ENCODE measurements around the gene EPB41L4A. TPM values are rescaled to one million over a fixed set of nuclear protein-coding genes. Genes with fewer than 3 reads are reported as not detected.

The EPB41L4A gene
- polyA plus RNA-seq, 4 donors, result 0.67 to 11.5 (median 2.9) TPM

DNA sequence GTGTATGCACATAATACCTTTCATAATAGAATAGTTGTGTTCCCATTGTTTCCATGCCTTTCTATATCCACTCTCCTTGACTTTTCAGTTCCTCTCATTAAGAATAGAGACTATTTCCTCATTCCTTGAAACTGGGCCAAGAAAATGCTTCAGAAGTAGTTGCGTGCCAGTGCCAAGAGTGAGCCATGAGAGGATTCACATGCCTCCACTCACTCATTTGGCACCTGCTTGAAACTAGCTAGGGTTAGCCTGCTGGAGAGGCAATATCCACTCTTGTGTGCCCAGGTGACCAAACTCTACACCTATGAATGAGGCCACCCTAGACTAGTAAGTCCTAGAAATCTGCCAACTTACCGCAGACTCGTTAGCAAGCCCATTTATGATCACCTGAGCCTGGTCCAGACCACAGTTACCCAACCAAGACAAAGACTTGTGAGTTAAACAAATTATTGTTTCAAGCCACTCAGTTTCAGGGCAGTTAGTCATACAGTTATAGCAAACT, 276.3 kb downstream of the EPB41L4A start:
- Histone ChIP-seq H3K27me3 (ENCODE audit: control insufficient read depth in 3 of 3, insufficient read depth in 3 of 3, low read length in 3 of 3) (no peaks in the 10 kb centered on the region), H3K9me3 (ENCODE audit: control insufficient read depth in 2 of 2, insufficient read depth in 1 of 2, low read depth in 1 of 2, low read length in 1 of 2) (no peaks in the 10 kb centered on the region), H3K4me1 (ENCODE audit: control insufficient read depth in 3 of 3, insufficient read depth in 2 of 3, low read depth in 1 of 3, low read length in 2 of 3) (no peaks in the 10 kb centered on the region), H3K4me3 (ENCODE audit: low read depth in 1 of 3, low read length in 3 of 3) (no peak overlapping the region), H3K36me3 (ENCODE audit: control insufficient read depth in 3 of 3, insufficient read depth in 2 of 3, low read depth in 1 of 3, low read length in 3 of 3) (no peaks in the 10 kb centered on the region), H3K27ac (ENCODE audit: low read depth in 1 of 3, low read length in 2 of 3) (no peak overlapping the region)
- WGBS, 3 donors, result 45% methylated on average over 3 of the region's 3 CpGs
- peak in 1 of 2 donors; percentile 3 for DNase-seq
- no peak for FAIRE-seq

DNA sequence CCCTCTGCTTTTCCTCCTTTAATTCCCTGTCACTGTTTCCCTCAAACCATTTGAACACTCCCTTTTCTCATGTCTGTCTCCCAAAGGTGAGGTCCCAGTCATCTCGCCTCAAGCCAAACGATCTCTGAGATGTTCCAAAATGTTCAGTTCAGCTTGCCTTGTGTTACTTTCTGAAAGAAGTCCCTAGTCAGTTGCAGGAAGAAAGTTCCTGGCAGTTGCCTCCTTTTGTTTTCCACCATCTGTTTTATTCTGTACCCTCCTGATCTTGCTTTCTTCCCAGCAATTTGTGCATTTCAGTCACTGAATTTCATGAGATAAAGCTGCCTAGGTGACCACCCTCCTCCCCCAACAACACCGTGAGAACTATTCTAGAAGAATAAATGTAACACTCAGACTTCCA, 277.5 kb downstream of the EPB41L4A start:
- H3K4me1 ChIP-seq (ENCODE audit: control insufficient read depth in 3 of 3, insufficient read depth in 2 of 3, low read depth in 1 of 3, low read length in 2 of 3), result no peaks in the 10 kb centered on the region
- no peak overlapping the region for H3K4me3 ChIP-seq (ENCODE audit: low read depth in 1 of 3, low read length in 3 of 3)
- 84 to 90% (median 87%) methylated on average over 3 of the region's 3 CpGs for WGBS, 3 donors
- DNase-seq (no peak), FAIRE-seq (no peak)
- no peaks in the 10 kb centered on the region for H3K27me3 ChIP-seq (ENCODE audit: control insufficient read depth in 3 of 3, insufficient read depth in 3 of 3, low read length in 3 of 3)
- H3K36me3 ChIP-seq (ENCODE audit: control insufficient read depth in 3 of 3, insufficient read depth in 2 of 3, low read depth in 1 of 3, low read length in 3 of 3), result no peaks in the 10 kb centered on the region
- no peak overlapping the region for H3K27ac ChIP-seq (ENCODE audit: low read depth in 1 of 3, low read length in 2 of 3)
- H3K9me3 ChIP-seq (ENCODE audit: control insufficient read depth in 2 of 2, insufficient read depth in 1 of 2, low read depth in 1 of 2, low read length in 1 of 2), result no peaks in the 10 kb centered on the region

DNA sequence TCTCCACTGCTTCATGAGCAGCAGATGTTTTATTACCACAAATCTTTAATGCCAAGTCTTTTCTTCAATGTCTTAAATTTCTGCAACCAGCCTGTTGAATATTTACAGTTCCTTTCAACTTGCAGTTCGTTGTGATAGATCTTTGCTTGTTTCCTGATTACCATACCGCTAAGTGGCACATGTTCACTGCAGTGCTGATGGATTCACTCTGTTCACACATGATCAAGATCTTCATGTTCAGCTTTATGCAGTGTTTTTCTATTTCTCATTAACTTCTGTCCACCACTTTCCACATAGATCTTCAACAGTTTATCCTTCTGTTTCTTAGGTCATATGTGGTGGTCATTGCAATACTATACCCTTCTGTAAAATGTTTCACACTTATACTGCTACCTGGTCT, 280.6 kb downstream of the EPB41L4A start:
- no peak overlapping the region for H3K4me3 ChIP-seq (ENCODE audit: low read depth in 1 of 3, low read length in 3 of 3)
- H3K27ac ChIP-seq (ENCODE audit: low read depth in 1 of 3, low read length in 2 of 3), result no peak overlapping the region
- H3K4me1 ChIP-seq (ENCODE audit: control insufficient read depth in 3 of 3, insufficient read depth in 2 of 3, low read depth in 1 of 3, low read length in 2 of 3), result no peaks in the 10 kb centered on the region
- no peak for FAIRE-seq
- H3K27me3 ChIP-seq (ENCODE audit: control insufficient read depth in 3 of 3, insufficient read depth in 3 of 3, low read length in 3 of 3), result no peaks in the 10 kb centered on the region
- no peak for DNase-seq
- no peaks in the 10 kb centered on the region for H3K36me3 ChIP-seq (ENCODE audit: control insufficient read depth in 3 of 3, insufficient read depth in 2 of 3, low read depth in 1 of 3, low read length in 3 of 3)
- H3K9me3 ChIP-seq (ENCODE audit: control insufficient read depth in 2 of 2, insufficient read depth in 1 of 2, low read depth in 1 of 2, low read length in 1 of 2), result no peaks in the 10 kb centered on the region
- 46 to 67% (median 52%) methylated on average over 2 of the region's 2 CpGs for WGBS, 3 donors

DNA sequence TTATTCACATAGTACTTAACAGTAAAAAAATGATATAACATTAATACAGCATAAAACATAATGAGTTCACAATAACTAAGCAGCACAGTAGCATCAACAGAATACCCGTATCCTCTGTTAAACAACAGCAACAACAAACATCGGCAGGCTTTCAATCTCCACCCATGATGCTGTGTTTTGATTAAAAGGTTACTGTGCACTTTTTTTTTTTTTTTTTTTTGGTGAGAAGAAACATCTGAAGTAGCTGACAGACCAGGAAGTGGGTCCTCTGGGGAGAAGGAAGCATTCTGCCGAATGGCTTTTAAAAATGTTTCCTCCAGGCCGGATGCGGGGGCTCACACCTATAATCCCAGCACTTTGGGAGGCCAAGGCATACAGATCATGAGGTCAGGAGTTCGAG, 282.3 kb downstream of the EPB41L4A start:
- WGBS, 3 donors, result 42 to 75% (median 69%) methylated on average over 6 of the region's 6 CpGs
- H3K4me1 ChIP-seq (ENCODE audit: control insufficient read depth in 3 of 3, insufficient read depth in 2 of 3, low read depth in 1 of 3, low read length in 2 of 3), result no peaks in the 10 kb centered on the region
- no peak overlapping the region for H3K4me3 ChIP-seq (ENCODE audit: low read depth in 1 of 3, low read length in 3 of 3)
- no peaks in the 10 kb centered on the region for H3K9me3 ChIP-seq (ENCODE audit: control insufficient read depth in 2 of 2, insufficient read depth in 1 of 2, low read depth in 1 of 2, low read length in 1 of 2)
- H3K36me3 ChIP-seq (ENCODE audit: control insufficient read depth in 3 of 3, insufficient read depth in 2 of 3, low read depth in 1 of 3, low read length in 3 of 3), result no peaks in the 10 kb centered on the region
- no peaks in the 10 kb centered on the region for H3K27me3 ChIP-seq (ENCODE audit: control insufficient read depth in 3 of 3, insufficient read depth in 3 of 3, low read length in 3 of 3)
- DNase-seq (no peak), FAIRE-seq (no peak)
- H3K27ac ChIP-seq (ENCODE audit: low read depth in 1 of 3, low read length in 2 of 3), result no peak overlapping the region

DNA sequence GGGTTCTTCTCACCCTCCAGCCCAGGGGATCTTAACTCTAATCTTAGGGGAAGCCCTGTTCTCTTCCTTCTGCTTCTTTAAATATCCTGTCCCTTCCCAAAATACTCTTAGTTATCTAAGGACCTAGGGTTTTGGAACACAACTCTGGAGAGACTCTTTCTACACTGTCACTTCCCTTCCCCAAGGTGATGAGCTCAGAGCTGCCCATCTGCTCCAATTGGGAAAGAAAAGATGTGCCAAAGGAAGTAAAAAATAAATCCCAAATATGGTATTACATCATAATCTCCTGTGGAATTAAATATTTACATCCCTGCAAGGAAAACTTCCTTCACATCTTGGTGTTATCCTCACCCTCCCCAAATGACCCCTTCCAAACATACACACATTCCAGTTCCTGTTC, 291.2 kb downstream of the EPB41L4A start:
- H3K9me3 ChIP-seq (ENCODE audit: control insufficient read depth in 2 of 2, insufficient read depth in 1 of 2, low read depth in 1 of 2, low read length in 1 of 2), result no peaks in the 10 kb centered on the region
- no peak overlapping the region for H3K27ac ChIP-seq (ENCODE audit: low read depth in 1 of 3, low read length in 2 of 3)
- no peak overlapping the region for H3K4me3 ChIP-seq (ENCODE audit: low read depth in 1 of 3, low read length in 3 of 3)
- no peaks in the 10 kb centered on the region for H3K4me1 ChIP-seq (ENCODE audit: control insufficient read depth in 3 of 3, insufficient read depth in 2 of 3, low read depth in 1 of 3, low read length in 2 of 3)
- DNase-seq (no peak), FAIRE-seq (no peak)
- no peaks in the 10 kb centered on the region for H3K27me3 ChIP-seq (ENCODE audit: control insufficient read depth in 3 of 3, insufficient read depth in 3 of 3, low read length in 3 of 3)
- no peaks in the 10 kb centered on the region for H3K36me3 ChIP-seq (ENCODE audit: control insufficient read depth in 3 of 3, insufficient read depth in 2 of 3, low read depth in 1 of 3, low read length in 3 of 3)

DNA sequence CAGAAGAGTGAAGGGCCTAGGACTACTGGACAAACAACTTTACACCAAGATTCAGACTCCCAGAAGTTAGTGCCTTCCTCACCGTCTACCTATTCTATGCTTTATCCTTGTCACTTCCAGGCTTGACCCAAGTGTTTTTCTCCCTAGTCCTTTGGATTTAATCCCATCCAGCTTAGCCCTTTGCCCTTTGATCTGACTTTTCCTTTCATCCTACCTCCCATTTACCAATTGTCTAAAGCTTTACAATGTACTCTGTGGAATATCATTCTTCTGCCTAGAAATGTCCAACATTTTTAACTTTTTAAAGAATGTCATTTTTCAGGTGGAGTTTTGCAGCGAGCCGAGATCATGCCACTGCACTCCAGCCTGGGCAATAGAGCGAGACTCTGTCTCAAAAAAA, 292.1 kb downstream of the EPB41L4A start:
- H3K4me1 ChIP-seq (ENCODE audit: control insufficient read depth in 3 of 3, insufficient read depth in 2 of 3, low read depth in 1 of 3, low read length in 2 of 3), result no peaks in the 10 kb centered on the region
- no peaks in the 10 kb centered on the region for H3K27me3 ChIP-seq (ENCODE audit: control insufficient read depth in 3 of 3, insufficient read depth in 3 of 3, low read length in 3 of 3)
- WGBS, 3 donors, result 80 to 91% (median 89%) methylated on average over 4 of the region's 4 CpGs
- no peaks in the 10 kb centered on the region for H3K9me3 ChIP-seq (ENCODE audit: control insufficient read depth in 2 of 2, insufficient read depth in 1 of 2, low read depth in 1 of 2, low read length in 1 of 2)
- no peak for FAIRE-seq
- no peaks in the 10 kb centered on the region for H3K36me3 ChIP-seq (ENCODE audit: control insufficient read depth in 3 of 3, insufficient read depth in 2 of 3, low read depth in 1 of 3, low read length in 3 of 3)
- H3K27ac ChIP-seq (ENCODE audit: low read depth in 1 of 3, low read length in 2 of 3), result no peak overlapping the region
- DNase-seq, result no peak
- no peak overlapping the region for H3K4me3 ChIP-seq (ENCODE audit: low read depth in 1 of 3, low read length in 3 of 3)

DNA sequence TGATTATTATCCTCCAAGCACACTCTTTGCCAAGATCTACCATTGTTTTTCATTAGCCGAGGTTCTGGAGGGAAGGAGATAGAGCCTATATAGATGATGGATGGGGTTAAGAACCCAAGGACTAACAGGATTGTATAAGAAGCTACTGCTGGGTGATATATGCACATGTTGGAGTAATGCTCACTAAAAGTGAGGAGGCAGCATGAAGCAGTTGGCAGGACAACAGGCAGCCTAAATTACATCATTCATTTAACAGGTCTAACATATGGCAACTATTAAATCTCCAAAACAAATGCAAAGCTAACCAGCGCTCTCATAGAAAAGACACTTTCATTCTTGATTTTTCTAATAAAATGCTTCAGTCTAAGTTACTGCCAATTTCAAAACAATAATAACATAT, 293.2 kb downstream of the EPB41L4A start:
- FAIRE-seq, result no peak
- Histone ChIP-seq H3K9me3 (ENCODE audit: control insufficient read depth in 2 of 2, insufficient read depth in 1 of 2, low read depth in 1 of 2, low read length in 1 of 2) (no peaks in the 10 kb centered on the region), H3K4me1 (ENCODE audit: control insufficient read depth in 3 of 3, insufficient read depth in 2 of 3, low read depth in 1 of 3, low read length in 2 of 3) (no peaks in the 10 kb centered on the region), H3K4me3 (ENCODE audit: low read depth in 1 of 3, low read length in 3 of 3) (no peak overlapping the region), H3K27me3 (ENCODE audit: control insufficient read depth in 3 of 3, insufficient read depth in 3 of 3, low read length in 3 of 3) (no peaks in the 10 kb centered on the region), H3K27ac (ENCODE audit: low read depth in 1 of 3, low read length in 2 of 3) (no peak overlapping the region), H3K36me3 (ENCODE audit: control insufficient read depth in 3 of 3, insufficient read depth in 2 of 3, low read depth in 1 of 3, low read length in 3 of 3) (no peaks in the 10 kb centered on the region)
- DNase-seq, result no peak
- WGBS, 3 donors, result 85 to 94% (median 86%) methylated on average over 2 of the region's 2 CpGs

DNA sequence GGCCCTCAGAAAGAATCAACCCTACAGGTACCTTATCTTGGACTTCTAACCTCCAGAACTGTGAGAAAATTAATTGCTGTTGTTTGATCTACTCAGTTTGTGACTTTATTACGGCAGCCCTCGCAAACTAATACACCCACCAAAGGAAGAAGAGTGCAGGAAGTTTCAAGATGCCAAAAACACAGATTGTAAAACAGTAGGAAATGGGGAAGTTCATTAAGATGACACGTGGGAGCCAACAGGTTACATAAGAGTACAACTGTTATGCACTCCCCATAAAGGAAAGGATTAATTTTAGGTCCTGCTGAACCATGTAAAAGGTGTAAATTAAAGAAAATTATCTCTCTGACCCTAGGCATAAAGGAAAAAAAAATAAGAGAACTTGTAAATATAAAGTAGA, 294.3 kb downstream of the EPB41L4A start:
- no peak for FAIRE-seq
- Histone ChIP-seq H3K27me3 (ENCODE audit: control insufficient read depth in 3 of 3, insufficient read depth in 3 of 3, low read length in 3 of 3) (no peaks in the 10 kb centered on the region), H3K4me1 (ENCODE audit: control insufficient read depth in 3 of 3, insufficient read depth in 2 of 3, low read depth in 1 of 3, low read length in 2 of 3) (no peaks in the 10 kb centered on the region), H3K27ac (ENCODE audit: low read depth in 1 of 3, low read length in 2 of 3) (no peak overlapping the region), H3K4me3 (ENCODE audit: low read depth in 1 of 3, low read length in 3 of 3) (no peak overlapping the region), H3K9me3 (ENCODE audit: control insufficient read depth in 2 of 2, insufficient read depth in 1 of 2, low read depth in 1 of 2, low read length in 1 of 2) (no peaks in the 10 kb centered on the region), H3K36me3 (ENCODE audit: control insufficient read depth in 3 of 3, insufficient read depth in 2 of 3, low read depth in 1 of 3, low read length in 3 of 3) (no peaks in the 10 kb centered on the region)
- 26 to 55% (median 44%) methylated on average over 3 of the region's 3 CpGs for WGBS, 3 donors
- no peak for DNase-seq

DNA sequence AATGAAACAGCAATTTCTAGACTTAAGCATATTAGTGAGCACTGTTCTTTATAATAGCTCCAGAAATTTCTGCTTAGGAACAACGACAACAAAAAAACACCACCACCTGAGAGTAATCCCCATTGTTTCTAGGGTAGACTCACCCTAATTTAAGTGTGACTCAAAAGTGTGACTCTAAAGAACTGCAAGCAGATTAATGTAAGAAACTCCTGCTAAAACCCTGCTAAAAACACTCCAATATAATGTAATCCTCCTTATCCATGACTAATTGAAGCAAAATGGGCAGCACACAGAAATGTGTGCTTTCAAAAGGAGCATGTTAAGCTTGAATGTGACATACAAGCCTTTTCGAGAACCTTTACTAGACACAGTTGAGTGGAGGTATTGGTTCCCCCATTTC, 296.0 kb downstream of the EPB41L4A start:
- no peaks in the 10 kb centered on the region for H3K9me3 ChIP-seq (ENCODE audit: control insufficient read depth in 2 of 2, insufficient read depth in 1 of 2, low read depth in 1 of 2, low read length in 1 of 2)
- no peaks in the 10 kb centered on the region for H3K36me3 ChIP-seq (ENCODE audit: control insufficient read depth in 3 of 3, insufficient read depth in 2 of 3, low read depth in 1 of 3, low read length in 3 of 3)
- no peak overlapping the region for H3K27ac ChIP-seq (ENCODE audit: low read depth in 1 of 3, low read length in 2 of 3)
- H3K4me1 ChIP-seq (ENCODE audit: control insufficient read depth in 3 of 3, insufficient read depth in 2 of 3, low read depth in 1 of 3, low read length in 2 of 3), result no peaks in the 10 kb centered on the region
- no peak for DNase-seq
- no peaks in the 10 kb centered on the region for H3K27me3 ChIP-seq (ENCODE audit: control insufficient read depth in 3 of 3, insufficient read depth in 3 of 3, low read length in 3 of 3)
- WGBS, 3 donors, result 86 to 92% (median 92%) methylated on average over 2 of the region's 2 CpGs
- no peak for FAIRE-seq
- H3K4me3 ChIP-seq (ENCODE audit: low read depth in 1 of 3, low read length in 3 of 3), result no peak overlapping the region
